HG02943 (cell line): ENCODE data around the gene BNIP2.
"Not testable (repeated sequence)": the region's sequence is repeated elsewhere in the genome, so short reads cannot be mapped to it uniquely, and the experiment has no call there.

ENCODE experiments used
- ATAC-seq: cut with Tn5 transposase; IDR thresholded peaks from one replicate; pipeline ENCODE4 v1.9.1; 2021; ENCODE audit warnings: mild to moderate bottlenecking, low read depth, moderate library complexity; ENCODE audit not compliant: unreplicated experiment

Gene BNIP2

GRCh38 chr15:59688782-59689625 is at the start of gene BNIP2:
BNIP2 (minus strand) TSS chr15:59689320; CDS start chr15:59682457, 6,863 bp downstream.
- peak; percentile 75 for ATAC-seq

- no peak for ATAC-seq
Measured at GRCh38 chr15:59738676-59739075, 49.6 kb upstream of the BNIP2 start.

- no peak for ATAC-seq
Measured at GRCh38 chr15:59736181-59736580, 47.1 kb upstream of the BNIP2 start.

GRCh38 chr15:59725151-59725486 is 36.0 kb upstream of the BNIP2 start:
- no peak for ATAC-seq

- ATAC-seq, result no peak
Measured at GRCh38 chr15:59723687-59724346, 34.7 kb upstream of the BNIP2 start.

- no peak for ATAC-seq
Measured at GRCh38 chr15:59722476-59722875, 33.4 kb upstream of the BNIP2 start.

GRCh38 chr15:59722037-59722436 is 32.9 kb upstream of the BNIP2 start:
- no peak for ATAC-seq

GRCh38 chr15:59721411-59721810 is 32.3 kb upstream of the BNIP2 start:
- no peak for ATAC-seq

- no peak for ATAC-seq
Measured at GRCh38 chr15:59713177-59713576, 24.1 kb upstream of the BNIP2 start.

- no peak for ATAC-seq
Measured at GRCh38 chr15:59711451-59712243, 22.5 kb upstream of the BNIP2 start.

GRCh38 chr15:59707619-59708018 is 18.5 kb upstream of the BNIP2 start:
- ATAC-seq, result no peak

- no peak for ATAC-seq
Measured at GRCh38 chr15:59703979-59704796, 15.1 kb upstream of the BNIP2 start.

GRCh38 chr15:59702351-59702750 is 13.2 kb upstream of the BNIP2 start:
- ATAC-seq, result no peak

- no peak for ATAC-seq
Measured at GRCh38 chr15:59701880-59702279, 12.8 kb upstream of the BNIP2 start.

- no peak for ATAC-seq
Measured at GRCh38 chr15:59699810-59700431, 10.8 kb upstream of the BNIP2 start.

GRCh38 chr15:59698065-59698464 is 8.9 kb upstream of the BNIP2 start:
- ATAC-seq, result not testable (repeated sequence)

GRCh38 chr15:59696332-59696731 is 7.2 kb upstream of the BNIP2 start:
- no peak for ATAC-seq

GRCh38 chr15:59694779-59695178 is 5.7 kb upstream of the BNIP2 start:
- ATAC-seq, result no peak

GRCh38 chr15:59691194-59691805 is 2.2 kb upstream of the BNIP2 start:
- ATAC-seq, result no peak
